Activated CD4-positive, alpha-beta T cell treated with anti-CD3 and anti-CD28 coated beads, Interleukin-2, amount 50 U/mL, for 4 hours (primary cell): ENCODE results near the gene CHAD.
"Not testable (repeated sequence)": the region's sequence is repeated elsewhere in the genome, so short reads cannot be mapped to it uniquely, and the experiment has no call there.

ENCODE experiments used
- DNase-seq, 2 experiments: peaks; one replicate each; pipeline ENCODE4 v3.0.0-alpha.2; 2020

Gene CHAD

GRCh38 chr17:50425682-50426471 lies 42.8 kb downstream of the CHAD start, which contains the start of gene ACSF2:
Gene ACSF2 (plus strand): TSS chr17:50426218. CDS start chr17:50426262, 44 bp downstream.
- peak; percentile 50 to 56 for DNase-seq

DNA sequence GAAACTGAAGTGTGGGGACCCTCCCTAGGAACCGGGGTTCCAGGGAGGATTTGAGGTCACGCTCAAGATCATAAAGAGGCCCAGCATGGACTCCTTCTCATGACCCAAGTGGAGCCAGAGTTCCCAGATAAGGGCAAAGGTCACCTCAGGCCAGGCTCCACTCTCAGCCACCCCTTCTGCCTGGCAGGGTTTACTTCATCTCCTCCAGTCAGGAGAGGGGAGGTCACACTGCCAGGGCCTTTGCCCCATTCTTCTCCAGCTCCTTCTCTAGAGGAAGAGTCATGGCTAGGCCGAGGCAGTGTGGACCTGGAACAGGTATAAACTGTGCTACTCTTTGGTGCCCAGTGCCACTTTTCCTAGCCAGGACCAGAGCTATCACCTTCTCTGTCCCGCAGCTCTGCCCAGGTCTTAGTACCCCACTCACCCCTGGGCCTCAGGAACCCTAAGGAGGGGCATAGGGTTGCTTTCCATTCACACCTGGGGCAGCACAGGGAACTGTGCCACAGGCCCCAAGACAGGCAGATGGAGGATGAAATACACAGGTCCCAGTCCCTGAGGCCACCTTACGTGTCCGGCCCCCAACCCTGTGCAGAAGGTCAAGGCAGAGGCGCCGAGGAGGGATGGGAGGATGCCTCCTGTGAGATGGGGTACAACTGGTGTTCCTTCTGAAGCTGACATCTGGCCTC lies 43.5 kb downstream of the CHAD start:
- DNase-seq, result no peak

GRCh38 chr17:50424246-50424995 lies 44.3 kb downstream of the CHAD start:
- no peak for DNase-seq

DNA sequence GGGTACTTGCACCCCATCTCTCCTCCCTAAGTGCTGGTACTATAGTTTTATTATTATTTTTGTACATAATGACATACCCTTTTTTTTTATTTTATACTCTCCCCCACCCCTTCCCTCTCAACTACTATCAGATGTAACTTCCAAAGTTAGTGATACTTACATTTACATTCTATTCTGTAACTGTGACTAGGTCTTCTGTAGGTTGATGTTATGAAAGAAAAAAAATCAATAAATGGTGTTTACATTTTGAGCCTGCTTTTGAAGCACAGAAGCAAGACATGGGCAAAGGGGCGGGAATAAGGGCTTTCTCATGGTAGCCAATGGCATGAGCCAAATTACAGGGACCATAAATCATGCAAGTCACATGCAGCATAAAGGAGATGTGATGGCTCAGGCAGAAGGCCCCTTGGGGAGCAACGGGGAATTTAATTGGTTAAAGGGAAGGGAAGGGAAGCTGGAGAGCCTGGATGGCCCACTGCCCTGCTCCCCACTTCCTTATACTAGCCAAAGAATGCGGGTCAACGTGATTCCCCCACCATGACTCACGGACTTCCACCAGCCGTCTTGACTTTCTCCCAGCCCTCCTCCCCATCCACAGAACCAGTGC lies 45.0 kb downstream of the CHAD start:
- DNase-seq, result no peak

- no peak for DNase-seq
Observed at GRCh38 chr17:50422738-50423137, 45.9 kb downstream of the CHAD start.

- DNase-seq, result no peak
Observed at GRCh38 chr17:50421308-50422051, 47.2 kb downstream of the CHAD start.

DNA sequence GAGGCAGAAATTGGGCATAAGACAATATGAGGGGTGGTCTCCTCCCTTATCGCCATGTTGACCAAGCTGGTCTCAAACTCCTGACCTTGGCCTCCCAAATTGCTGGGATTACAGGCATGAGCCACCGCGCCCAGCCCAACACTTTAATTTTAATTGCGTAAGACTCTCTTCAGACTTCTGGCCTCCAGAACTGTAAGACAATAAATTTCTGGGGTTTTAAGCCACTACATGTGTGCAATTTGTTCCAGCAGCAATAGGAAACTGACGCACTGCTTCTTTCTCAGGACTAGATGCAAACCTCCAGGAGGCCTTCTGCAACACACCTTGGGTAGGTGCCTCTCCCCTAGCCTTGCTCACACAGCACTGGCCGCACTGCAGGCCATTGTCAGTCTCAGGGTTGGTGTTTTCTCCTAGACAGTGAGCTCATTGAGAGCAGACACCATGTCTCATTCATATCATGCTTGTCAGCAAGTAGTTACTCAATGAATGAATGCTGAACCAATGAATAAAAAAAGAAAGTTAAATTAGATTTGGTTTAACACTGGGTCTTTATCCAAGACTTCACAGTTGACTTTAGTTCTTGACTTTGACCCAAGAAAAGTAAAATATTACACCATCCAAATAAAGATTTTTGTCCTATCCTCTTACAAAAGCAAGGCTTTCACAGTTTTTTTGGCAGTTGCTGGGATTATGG lies 48.1 kb downstream of the CHAD start:
- DNase-seq, result no peak

GRCh38 chr17:50419577-50419976 lies 49.1 kb downstream of the CHAD start:
- not testable (repeated sequence) for DNase-seq

DNA sequence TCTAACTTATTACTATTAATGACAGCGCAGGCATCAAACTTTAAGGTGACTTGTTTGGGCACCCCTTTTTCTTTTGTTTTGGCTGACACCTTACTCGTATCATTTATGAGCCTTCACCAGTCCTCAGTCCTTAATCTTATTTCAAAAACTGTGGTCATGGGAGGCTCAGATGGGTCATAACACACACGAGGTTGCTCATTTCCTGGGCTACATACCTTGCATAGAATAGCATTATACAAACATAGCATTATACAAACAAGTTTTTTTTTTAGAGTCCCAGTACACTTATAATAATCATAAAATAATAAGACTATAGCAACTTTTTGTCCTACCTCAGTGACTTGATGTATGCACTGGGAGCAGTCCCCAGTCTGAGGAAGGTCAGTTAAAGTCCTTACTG lies 53.9 kb downstream of the CHAD start:
- no peak for DNase-seq
